ENCODE data around the gene ZNF682.
"Not testable (repeated sequence)": the region's sequence is repeated elsewhere in the genome, so short reads cannot be mapped to it uniquely, and the experiment has no call there.

GRCh38 chr19:20045742-20046141, 6.4 kb upstream of the ZNF682 start:
- not testable (repeated sequence) for TF ChIP-seq CTCF, POLR2A (IDR thresholded peaks at IDR 0.05)

All from right lobe of liver (tissue), 4 donors.